OCI-M1 (cell line): ENCODE measurements around the gene CAPRIN2.

Source experiments
- DNase-seq: peaks from one replicate; lab custom pipeline; 2025; lab: John Stamatoyannopoulos, UW

The CAPRIN2 gene

GRCh38 chr12:30754750-30755394, at the start of gene CAPRIN2:
Gene CAPRIN2 (minus strand): TSS chr12:30754951. CDS start chr12:30753520, 1,431 bp downstream.
- peak; percentile 97 for DNase-seq

GRCh38 chr12:30797689-30798088, 42.9 kb upstream of the CAPRIN2 start:
- DNase-seq: no peak

- DNase-seq: no peak
These were observed 42.2 kb upstream of the CAPRIN2 start for GRCh38 chr12:30796891-30797371.

GRCh38 chr12:30796313-30796780, 41.6 kb upstream of the CAPRIN2 start:
- DNase-seq: no peak

GRCh38 chr12:30795410-30796312, 40.9 kb upstream of the CAPRIN2 start:
- peak; percentile 57 for DNase-seq

DNA sequence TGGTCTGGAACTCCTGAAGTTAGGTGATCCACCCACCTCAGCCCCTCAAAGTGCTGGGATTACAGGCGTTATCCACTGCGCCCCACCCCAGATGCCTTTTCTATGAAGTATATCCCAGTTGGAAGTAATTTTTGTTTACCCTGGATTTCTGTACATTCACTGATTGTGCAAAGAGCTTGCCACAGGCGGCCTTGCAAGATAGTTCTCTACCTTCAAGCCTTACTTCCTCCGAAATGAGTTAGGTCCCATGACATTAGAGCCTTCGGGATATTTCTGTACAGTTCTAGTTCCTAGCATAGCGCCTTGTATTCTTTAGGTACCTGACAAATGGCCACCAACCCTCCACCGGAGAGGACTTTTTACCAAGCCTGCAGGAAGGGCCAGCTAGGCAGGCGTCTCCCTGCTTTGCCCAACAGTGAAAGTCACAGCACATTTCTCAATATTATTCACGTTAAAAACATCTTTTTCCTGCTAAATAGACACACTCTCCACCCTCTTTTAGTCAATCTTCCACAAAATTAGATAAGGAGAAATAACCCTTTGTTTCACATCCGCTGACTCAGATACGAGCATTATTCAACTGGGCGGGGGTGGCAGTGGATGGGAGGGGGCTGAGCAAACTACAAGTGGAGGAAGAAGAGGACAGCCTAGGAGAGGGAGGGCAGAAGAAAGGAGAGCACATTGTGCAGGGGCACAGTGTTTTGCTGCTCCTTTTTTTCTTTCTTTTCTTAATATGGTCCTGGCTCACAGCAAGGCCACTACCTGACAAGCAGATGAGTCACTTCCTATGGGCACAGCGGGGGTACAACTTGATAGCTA, 40.0 kb upstream of the CAPRIN2 start:
- peak; percentile 47 for DNase-seq

- no peak for DNase-seq
These were observed 39.3 kb upstream of the CAPRIN2 start for GRCh38 chr12:30794020-30794419.

GRCh38 chr12:30792648-30793499, 38.1 kb upstream of the CAPRIN2 start:
- no peak for DNase-seq

GRCh38 chr12:30792085-30792484, 37.3 kb upstream of the CAPRIN2 start:
- DNase-seq: no peak

GRCh38 chr12:30788754-30789153, 34.0 kb upstream of the CAPRIN2 start:
- DNase-seq: no peak

DNA sequence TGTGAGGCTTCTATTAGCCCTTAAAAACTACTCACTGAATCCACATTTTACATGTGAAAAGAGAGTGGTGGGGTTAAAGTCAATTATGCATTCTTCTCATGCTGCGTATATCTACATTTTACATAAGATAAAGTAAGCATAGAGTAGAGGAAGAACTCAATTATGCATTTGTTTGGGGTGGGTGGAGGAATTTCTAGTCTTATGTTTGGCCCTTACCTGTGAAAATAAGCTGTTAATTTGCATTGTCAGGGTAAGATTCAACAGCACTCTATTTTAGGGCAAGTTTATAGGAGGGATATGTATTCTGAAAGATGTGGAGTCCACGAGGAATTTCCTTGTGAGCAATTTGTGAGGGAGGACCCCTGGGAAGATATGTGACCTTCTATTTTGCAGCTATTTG, 30.9 kb upstream of the CAPRIN2 start:
- no peak for DNase-seq

DNA sequence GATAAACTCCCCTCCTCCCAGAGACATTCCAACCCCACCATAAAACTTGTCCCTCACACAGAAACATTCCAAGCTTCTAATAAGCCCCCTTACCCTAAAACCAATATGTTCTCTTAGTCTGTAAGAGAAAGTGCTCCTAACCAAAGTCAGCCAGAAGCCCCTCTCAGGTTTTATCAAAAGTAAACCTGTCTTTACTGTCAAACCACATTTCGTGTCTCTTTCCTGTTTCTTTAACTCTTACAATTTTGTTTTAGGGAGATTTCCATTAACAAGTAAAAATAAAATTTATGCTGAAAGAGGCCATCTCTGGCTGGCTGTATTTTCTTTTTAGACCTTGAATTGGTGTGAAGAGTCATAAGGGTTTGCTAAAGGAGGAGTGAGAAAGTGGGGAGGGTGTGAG, 29.8 kb upstream of the CAPRIN2 start:
- peak; percentile 18 for DNase-seq

DNA sequence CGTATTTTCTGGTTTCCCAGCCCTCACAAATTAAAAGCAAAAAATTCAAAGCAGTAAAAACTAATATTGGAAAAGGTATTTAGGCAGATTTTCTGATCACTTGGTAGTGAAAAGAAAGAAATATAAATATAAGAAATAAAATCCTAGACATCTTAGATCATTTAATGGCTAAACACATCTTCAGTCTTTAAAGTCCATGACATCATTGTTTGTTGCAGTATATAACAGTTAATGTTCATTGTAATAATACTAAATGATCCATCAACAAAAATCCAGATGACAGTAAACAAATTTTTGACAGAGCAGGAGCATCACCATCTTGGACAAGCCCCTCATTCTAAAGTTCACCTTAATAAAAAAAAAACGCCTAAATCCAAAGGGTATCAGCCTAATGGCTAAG, 29.2 kb upstream of the CAPRIN2 start:
- DNase-seq: no peak

DNA sequence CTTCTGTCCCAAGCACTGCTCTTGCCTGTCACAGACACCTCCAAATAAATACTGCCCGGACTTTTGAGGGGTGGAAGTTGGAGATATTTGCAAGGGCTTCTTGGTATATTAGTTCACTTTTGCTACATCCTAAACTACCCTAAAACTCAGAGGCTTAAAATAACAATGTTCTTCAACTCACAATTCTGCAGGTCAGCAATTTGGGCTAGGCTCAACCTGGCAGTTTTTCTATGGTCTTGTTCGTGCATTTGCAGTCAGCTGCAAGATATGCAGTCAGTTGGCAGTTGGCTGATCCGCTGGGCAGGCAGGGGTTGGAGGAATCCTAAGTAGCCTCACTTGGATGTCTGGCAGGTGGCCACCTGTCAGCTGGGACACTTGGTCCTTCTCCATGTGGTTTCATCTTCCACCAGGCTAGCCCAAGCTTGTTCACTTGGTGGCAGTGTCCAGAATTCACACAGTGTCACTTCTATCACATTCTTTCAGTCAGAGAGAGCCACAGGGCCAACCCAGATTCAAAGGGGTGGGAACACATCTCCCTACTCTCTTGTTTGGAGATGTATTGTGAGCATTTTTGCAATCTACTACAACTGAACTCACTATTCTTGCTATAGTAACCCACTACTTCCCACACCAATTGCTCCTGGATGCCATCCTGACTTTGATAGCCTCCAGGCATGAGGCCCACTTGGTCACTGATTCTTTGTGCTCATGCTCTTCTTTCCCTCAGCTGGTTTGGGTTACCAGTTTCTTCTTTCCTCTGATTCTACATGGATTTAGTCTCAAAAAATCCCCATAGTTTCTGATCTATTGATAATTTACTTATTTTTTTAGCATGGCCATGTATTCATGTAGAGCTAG, 27.8 kb upstream of the CAPRIN2 start:
- DNase-seq: no peak

GRCh38 chr12:30779578-30779977, 24.8 kb upstream of the CAPRIN2 start:
- no peak for DNase-seq

- no peak for DNase-seq
These were observed 24.4 kb upstream of the CAPRIN2 start for GRCh38 chr12:30779178-30779577.

- peak; percentile 45 for DNase-seq
These were observed 19.8 kb upstream of the CAPRIN2 start for GRCh38 chr12:30774599-30774998.

GRCh38 chr12:30769802-30770201, 15.1 kb upstream of the CAPRIN2 start:
- no peak for DNase-seq

- DNase-seq: no peak
These were observed 9.5 kb upstream of the CAPRIN2 start for GRCh38 chr12:30764251-30764650.

DNA sequence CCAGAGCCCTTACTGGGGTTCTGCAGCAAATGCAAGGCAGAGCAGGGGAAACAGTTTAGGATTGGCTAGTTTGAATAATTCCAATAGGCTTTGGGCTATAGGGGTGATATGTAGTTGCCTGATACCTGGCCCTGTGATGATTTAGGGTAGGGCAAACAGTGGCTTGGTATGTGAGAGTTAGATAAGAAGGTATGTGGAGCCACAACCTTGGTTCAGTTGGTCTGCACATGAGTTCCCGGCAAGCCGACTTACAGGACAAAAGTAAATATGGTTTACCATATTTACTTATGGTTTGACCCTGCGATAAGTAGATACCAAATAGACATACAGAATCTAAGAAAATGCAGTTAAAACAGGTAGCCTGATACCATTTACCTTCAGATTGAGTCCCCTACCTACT, 8.3 kb upstream of the CAPRIN2 start:
- DNase-seq: peak; percentile 76
